HG02678 (cell line): ENCODE measurements around the gene TMEM184C.
A peak's percentile ranks its signal among the peaks of the same experiment; 100 is the strongest.

Source experiments
- ATAC-seq: cut with Tn5 transposase; IDR thresholded peaks from one replicate; pipeline ENCODE4 v1.9.1; 2021; ENCODE audit warnings: mild to moderate bottlenecking, moderate library complexity; ENCODE audit not compliant: unreplicated experiment

The TMEM184C gene

GRCh38 chr4:147648656-147649055, 31.5 kb downstream of the TMEM184C start:
- ATAC-seq: no peak

- no peak for ATAC-seq
These were observed 34.4 kb downstream of the TMEM184C start for GRCh38 chr4:147651563-147651962.

GRCh38 chr4:147655639-147656038, 38.4 kb downstream of the TMEM184C start:
- no peak for ATAC-seq

GRCh38 chr4:147658501-147658900, 41.3 kb downstream of the TMEM184C start:
- no peak for ATAC-seq

- ATAC-seq: no peak
These were observed 56.9 kb downstream of the TMEM184C start for GRCh38 chr4:147674073-147674472.

- ATAC-seq: no peak
These were observed 57.3 kb downstream of the TMEM184C start for GRCh38 chr4:147674496-147674895.

GRCh38 chr4:147678106-147678505, 60.9 kb downstream of the TMEM184C start:
- ATAC-seq: no peak

GRCh38 chr4:147678796-147679549, 61.8 kb downstream of the TMEM184C start:
- no peak for ATAC-seq

- ATAC-seq: no peak
These were observed 65.6 kb downstream of the TMEM184C start for GRCh38 chr4:147682755-147683154.

GRCh38 chr4:147683188-147683591, 66.0 kb downstream of the TMEM184C start:
- no peak for ATAC-seq

GRCh38 chr4:147683717-147684700, 66.8 kb downstream of the TMEM184C start, which contains the start of gene PRMT9:
Gene PRMT9 (minus strand): TSS chr4:147684163. CDS start chr4:147683987, 176 bp downstream.
- ATAC-seq: peak; percentile 99

GRCh38 chr4:147689067-147689466, 71.9 kb downstream of the TMEM184C start:
- no peak for ATAC-seq

- no peak for ATAC-seq
These were observed 74.6 kb downstream of the TMEM184C start for GRCh38 chr4:147691820-147692219.

- ATAC-seq: no peak
These were observed 76.0 kb downstream of the TMEM184C start for GRCh38 chr4:147693218-147693617.

GRCh38 chr4:147696866-147697265, 79.7 kb downstream of the TMEM184C start:
- no peak for ATAC-seq

- no peak for ATAC-seq
These were observed 87.6 kb downstream of the TMEM184C start for GRCh38 chr4:147704846-147705245.

- peak; percentile 70 for ATAC-seq
These were observed 90.9 kb downstream of the TMEM184C start for GRCh38 chr4:147707892-147708672.

GRCh38 chr4:147709999-147710398, 92.8 kb downstream of the TMEM184C start:
- no peak for ATAC-seq

GRCh38 chr4:147714575-147715401, 97.6 kb downstream of the TMEM184C start:
- ATAC-seq: no peak

GRCh38 chr4:147717878-147718277, 100.7 kb downstream of the TMEM184C start:
- ATAC-seq: peak; percentile 89
